ENCODE results near the gene MAPKAPK5. TPM values are rescaled to one million over a fixed set of nuclear protein-coding genes. Genes with fewer than 3 reads are reported as not detected.
A peak's percentile ranks its signal among the peaks of the same experiment; 100 is the strongest.

The MAPKAPK5 gene
- total and polyA plus RNA-seq, 2 donors (not counting 3 experiments of a cell fraction or from before 2014, with no cell fraction given), result 22.8 to 47.1 TPM

GRCh38 chr12:111887926-111888745, 46.1 kb downstream of the MAPKAPK5 start:
- DNase-seq (ENCODE audit: low read depth, low spot score), result peak; percentile 31
- TF ChIP-seq POLR2A (IDR thresholded peaks at IDR 0.05; ENCODE audit: low read depth, low read length), result no peak
- no peak for TF ChIP-seq FOS (IDR thresholded peaks at IDR 0.05; ENCODE audit: borderline replicate concordance, insufficient read depth, low read length)
- no peak for TF ChIP-seq JUN (IDR thresholded peaks at IDR 0.05; ENCODE audit: borderline replicate concordance, insufficient read depth, insufficient read length, low read depth)
- TF ChIP-seq EZH2 (IDR thresholded peaks at IDR 0.05; ENCODE audit: borderline replicate concordance, low read depth, low read length, severe bottlenecking), result no peak
- no peak for TF ChIP-seq CTCF (IDR thresholded peaks at IDR 0.05; ENCODE audit: extremely low read depth in 1 of 2, insufficient read depth in 1 of 2, low read depth in 1 of 2, low read length in 2 of 2)
- no peak for TF ChIP-seq MAX (IDR thresholded peaks at IDR 0.05; ENCODE audit: insufficient read depth, insufficient read length)
- TF ChIP-seq MYC (IDR thresholded peaks at IDR 0.05; ENCODE audit: low read depth, low read length), result no peak
- no peak for TF ChIP-seq POLR2AphosphoS5 (IDR thresholded peaks at IDR 0.05; ENCODE audit: insufficient read depth, low read depth, low read length)
- TF ChIP-seq GATA2 (IDR thresholded peaks at IDR 0.05; ENCODE audit: insufficient read depth, insufficient read length, low read depth, low read length), result no peak
- Histone ChIP-seq H3K4me3 (replicated peaks in 1 of 3; ENCODE audit: insufficient read depth in 1 of 3, low read depth in 1 of 3, low read length in 3 of 3) (no peak overlapping the region), H3K27me3 (ENCODE audit: control insufficient read depth in 2 of 2, insufficient read depth in 2 of 2, low read length in 2 of 2) (no peaks in the 10 kb centered on the region), H4K20me1 (replicated peaks; ENCODE audit: control insufficient read depth, extremely low read depth, insufficient read depth, low read length) (no peaks in the 10 kb centered on the region), H3K27ac (ENCODE audit: insufficient read depth, low read depth, low read length) (no peak overlapping the region), H2AFZ (ENCODE audit: low read depth, low read length) (no peak overlapping the region), H3K36me3 (ENCODE audit: control insufficient read depth in 2 of 2, extremely low read depth in 1 of 2, insufficient read depth in 2 of 2, low read length in 2 of 2) (peaks cover 20 to 32% of the 10 kb centered on the region in 2 experiments), H3K4me1 (ENCODE audit: control insufficient read depth, extremely low read depth, insufficient read depth, low read length) (no peaks in the 10 kb centered on the region), H3K9ac (replicated peaks; ENCODE audit: extremely low read depth, insufficient read depth, low read length) (no peak overlapping the region), H3K79me2 (ENCODE audit: control insufficient read depth, insufficient read depth, low read length) (no peaks in the 10 kb centered on the region), H3K9me3 (replicated peaks; ENCODE audit: control insufficient read depth, insufficient read depth, low read length) (no peaks in the 10 kb centered on the region), H3K9me1 (replicated peaks; ENCODE audit: control insufficient read depth, extremely low read depth, insufficient read depth, low read length) (no peaks in the 10 kb centered on the region), H3K4me2 (ENCODE audit: insufficient read depth, low read length) (no peak overlapping the region)
- dilution Hi-C loops (cut with MboI; ENCODE audit: extremely low pct_ligation_motif_present, low sequenced_read_pairs), result no loop called here
- BruUV-seq (replicated peaks), result no TSS peak
- no peak for FAIRE-seq
- intact Hi-C loops (cut with micrococcal nuclease), result no loop called here
- POLR2A ChIA-PET, result no interaction called here
- CTCF ChIA-PET, result no interaction called here

Data from endothelial cell of umbilical vein (primary cell).